ENCODE results near the gene EGFL7. TPM values are rescaled to one million over a fixed set of nuclear protein-coding genes. Genes with fewer than 3 reads are reported as not detected.

Gene EGFL7
- polyA plus RNA-seq, 3 donors, result 43.8 to 79.8 (median 74.3) TPM

DNA sequence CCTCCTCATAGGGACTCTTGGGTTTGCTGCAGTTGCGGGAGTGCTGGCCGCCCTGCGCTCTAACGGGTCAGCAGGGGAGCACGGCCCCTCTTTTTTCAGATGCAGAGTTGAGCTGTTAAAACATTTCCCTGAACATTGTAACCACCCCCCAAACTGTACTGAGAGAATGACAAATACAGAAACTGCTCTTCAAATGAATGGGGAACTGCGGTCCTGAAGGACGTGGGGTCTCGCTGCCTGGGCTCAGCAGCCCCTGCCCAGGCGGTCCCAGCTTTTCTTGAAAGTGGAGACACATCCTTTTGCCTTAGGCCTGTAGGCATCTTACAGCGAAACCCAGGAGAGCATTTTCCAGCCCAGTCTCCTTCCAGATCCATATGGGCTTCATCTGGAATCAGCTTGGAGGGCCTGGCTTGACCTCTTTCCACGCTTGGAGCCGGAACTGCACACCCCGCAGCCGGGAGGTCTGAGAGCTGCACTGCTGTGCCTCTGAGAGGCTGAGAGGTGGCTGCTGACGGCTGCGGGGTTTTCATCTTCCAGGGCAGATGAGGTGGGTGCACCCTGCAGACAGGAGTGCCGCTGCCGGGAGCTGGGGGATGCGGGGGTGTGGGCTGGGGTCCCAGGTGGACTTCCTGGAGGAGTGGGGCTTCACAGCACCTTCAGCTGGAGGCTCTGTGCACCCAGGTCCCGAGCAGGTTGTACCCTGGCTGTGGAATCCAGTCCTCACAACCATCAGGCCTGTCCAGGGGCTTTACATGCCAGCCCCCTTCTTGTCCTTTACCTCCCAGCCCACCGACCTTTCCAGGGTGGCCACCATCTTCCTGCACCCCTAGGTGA, 25.8 kb downstream of the EGFL7 start:
- DNase-seq (ENCODE audit: extremely low read depth in 1 of 11, low read depth in 9 of 11, low spot score in 4 of 11), result no peak

DNA sequence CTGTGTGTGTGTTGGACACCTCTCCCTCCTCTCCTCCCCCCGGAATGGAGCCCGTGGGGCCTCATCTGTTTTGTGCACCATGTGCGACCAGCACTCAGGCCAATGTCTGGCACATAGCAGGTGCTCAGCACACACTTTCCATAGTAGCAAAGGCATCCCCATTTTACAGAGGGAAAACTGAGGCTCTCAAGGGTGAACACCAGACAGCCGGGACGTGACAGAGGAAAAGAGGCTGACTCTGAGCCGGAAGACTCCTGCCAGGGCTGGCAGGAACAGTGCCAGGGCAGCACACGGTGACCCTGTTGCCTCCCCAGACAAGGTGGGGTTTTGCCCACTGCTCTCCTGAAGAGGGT, 26.4 kb downstream of the EGFL7 start:
- no peak for DNase-seq (ENCODE audit: extremely low read depth in 1 of 11, low read depth in 9 of 11, low spot score in 4 of 11)

DNA sequence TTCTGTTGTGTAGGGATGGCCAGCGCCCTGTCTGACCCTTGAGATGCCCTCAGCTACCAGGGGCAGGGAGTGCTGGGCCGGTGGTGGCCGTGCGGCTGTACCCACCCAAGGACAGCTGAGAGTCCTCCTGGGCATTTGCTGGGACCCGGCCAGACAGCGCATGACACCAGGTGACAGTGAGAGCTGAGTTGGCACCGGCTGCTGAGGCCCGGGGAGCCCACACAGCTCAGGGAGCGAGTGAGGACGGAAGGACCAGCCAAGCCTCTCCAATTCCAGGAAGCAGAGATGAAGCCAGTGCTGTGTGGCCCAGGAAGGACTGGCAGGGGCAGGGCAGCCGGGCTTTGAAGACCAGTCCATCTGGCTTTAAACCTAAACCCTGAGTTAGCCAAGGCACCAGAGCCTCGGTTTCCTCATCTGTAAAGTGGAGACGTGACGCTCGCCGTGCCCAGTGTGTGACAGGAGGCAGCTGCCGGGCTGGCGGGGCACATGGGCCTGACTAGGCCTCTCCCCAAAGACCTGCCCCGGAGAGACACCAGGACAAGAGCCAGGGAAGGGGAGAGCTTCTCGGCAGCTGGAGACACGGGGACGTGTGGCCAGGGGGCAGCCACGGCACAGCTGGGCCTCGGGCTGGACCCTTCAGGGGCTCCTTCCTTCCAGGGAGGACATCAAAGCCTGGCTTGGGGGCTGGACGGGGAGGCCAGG, 27.5 kb downstream of the EGFL7 start:
- no peak for DNase-seq (ENCODE audit: extremely low read depth in 1 of 11, low read depth in 9 of 11, low spot score in 4 of 11)

DNA sequence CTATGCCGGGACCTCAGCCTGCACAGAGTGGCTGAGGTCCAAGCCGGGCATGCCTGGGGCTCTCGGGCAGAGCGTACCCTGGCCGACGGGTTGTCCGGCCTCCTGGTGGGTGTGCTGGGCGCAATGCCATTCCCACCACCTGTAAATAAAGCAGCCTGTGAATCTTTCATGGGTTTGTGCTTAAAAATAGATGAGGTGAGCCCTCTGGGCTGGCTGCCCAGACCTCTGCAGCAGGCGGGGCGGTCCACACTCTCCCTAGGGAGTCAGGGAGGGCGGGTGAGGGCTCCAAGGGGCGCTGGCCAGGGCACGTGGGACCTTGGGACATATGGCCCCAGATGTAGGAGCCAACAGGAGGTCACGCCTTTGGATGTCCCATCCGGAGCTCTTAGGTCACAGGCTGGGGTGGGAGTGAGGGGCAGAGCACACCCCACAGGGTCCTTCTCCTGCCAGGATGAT, 28.1 kb downstream of the EGFL7 start:
- no peak for DNase-seq (ENCODE audit: extremely low read depth in 1 of 11, low read depth in 9 of 11, low spot score in 4 of 11)

DNA sequence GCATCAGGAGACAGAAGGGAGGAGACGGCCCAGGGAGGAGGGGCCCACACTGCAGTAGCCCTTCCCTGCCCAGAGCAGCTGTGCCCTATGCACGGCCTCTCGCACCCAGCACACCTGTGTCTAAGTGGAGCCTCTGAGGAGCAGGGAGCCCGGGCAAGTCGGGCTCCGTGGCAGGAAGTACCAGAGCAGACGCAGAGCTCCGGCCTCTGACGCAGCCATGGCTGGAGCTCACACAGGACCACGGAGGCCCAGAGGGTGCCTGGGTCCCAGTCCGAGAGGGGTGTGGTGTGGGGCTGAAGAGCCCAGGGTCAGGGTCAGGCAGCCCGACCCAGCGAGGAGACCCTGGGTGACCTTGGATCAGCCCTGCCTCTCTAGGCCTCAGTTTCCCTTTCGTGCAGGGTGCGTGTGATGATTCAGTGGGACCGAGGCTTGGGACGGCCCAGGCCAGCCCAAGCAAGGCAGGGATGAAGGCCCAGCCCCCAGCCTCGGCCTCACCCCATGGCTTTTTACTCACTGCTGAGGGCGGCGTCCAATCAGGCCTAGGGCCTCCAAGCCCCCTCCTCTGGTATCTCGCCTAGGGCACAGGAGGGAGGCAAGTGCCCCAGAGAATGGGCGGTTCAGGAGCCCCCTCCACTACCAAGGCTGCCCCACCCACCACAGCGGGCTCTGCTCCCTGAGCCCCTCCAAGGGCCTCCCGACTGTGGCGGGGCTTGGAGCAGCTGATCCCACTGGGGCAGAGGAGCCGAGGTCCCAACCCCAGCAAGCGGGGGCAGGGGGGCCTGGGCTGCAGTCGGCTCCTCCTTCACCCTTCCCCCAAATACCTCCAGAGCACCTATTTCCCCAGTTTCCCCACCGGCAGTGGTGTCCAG, 28.8 kb downstream of the EGFL7 start:
- DNase-seq (ENCODE audit: extremely low read depth in 1 of 11, low read depth in 9 of 11, low spot score in 4 of 11), result no peak

DNA sequence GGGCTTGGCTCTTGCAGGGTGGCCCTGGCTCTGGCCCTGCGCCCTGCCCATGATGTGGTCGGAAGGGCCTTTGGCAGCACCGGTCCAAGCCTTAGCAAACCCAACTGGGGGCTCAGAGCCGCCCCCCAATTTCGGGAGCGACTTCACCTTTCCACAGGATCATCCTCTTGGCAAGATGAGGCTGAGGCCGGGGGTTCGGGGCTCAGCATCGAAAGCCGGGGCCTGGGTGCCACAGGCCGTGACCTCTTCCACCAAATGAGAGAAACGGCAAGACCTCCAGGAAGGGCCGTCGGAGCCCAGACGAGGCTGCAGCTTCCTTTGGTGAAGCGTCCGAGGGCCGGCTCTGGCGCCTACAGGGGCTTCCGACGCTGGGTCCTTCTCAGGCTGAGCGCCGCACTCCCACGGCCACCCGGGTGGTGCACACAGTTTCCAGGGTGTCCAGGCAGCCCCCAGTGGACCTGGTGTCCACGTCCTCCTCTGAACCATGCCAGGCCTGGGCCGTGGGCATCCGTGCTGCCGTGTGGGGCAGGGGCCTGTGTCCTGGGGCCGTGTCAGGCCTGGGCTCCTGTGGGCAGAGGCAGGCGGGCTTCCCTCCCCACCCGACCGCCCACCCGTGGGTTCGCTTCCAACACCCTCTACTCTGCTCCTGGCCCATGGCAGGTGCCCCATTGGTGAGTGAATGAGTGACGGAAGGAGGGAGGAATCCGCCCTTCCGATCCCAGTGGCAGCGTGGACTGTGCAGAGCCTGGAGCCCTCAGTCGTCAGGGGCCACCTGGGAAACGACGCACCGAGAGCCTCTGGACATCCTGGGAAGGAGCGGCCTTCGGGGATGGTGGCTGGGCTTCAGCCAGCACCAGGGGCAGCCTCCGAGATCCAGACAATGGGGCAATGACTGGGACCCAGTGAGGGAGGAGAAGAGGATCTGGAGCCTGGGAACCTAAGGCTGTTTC, 29.7 kb downstream of the EGFL7 start:
- no peak for DNase-seq (ENCODE audit: extremely low read depth in 1 of 11, low read depth in 9 of 11, low spot score in 4 of 11)

DNA sequence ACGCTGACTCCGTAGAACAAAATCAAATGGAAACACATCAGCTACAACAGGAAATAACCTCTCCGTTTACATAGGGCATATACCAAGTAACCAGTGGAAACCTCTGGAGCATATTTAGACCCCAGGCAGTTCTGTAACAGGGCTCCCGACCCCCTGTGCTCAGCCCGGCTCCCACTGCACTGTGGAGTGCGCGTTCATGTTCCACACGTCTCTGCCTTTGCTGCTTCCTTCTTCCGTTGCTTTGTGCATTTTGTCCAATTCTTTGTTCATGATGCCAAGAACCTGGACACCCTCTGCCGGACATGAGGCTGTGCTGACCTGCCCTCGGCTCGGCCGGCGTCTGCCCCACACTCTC, 30.4 kb downstream of the EGFL7 start:
- no peak for DNase-seq (ENCODE audit: extremely low read depth in 1 of 11, low read depth in 9 of 11, low spot score in 4 of 11)

DNA sequence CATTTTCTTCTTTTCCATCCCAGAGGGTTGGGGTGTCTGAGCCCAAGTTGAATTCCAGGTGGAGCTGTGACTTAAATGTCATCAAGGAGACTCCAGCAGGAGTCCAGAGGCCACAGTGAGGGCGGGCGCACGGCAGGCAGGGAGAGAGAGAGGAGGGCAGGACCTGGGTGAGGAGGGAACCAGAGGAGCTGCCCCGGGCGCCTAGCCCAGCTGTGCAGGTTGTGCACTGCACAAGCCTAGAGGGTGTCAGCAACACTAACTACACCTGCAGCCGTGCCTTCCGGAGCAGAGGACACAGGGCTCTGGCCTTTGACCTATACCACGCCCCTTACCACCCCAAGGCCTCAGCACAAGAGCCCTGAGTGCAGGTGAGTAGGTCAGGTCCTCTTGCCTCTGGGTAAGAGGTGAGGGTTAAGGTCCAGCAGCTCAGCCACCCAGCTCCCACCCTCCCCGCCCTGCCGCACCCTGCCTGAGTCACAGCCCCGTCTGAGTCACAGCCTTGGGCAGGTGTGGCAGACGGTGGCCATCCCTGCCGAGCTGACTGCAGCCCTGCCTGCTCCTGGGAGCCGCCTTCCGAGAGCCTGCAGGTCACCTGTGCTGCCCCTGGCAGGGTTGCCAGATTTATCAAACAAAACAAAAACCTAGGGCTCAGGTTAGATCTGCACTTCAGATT, 30.9 kb downstream of the EGFL7 start:
- DNase-seq (ENCODE audit: extremely low read depth in 1 of 11, low read depth in 9 of 11, low spot score in 4 of 11), result no peak

DNA sequence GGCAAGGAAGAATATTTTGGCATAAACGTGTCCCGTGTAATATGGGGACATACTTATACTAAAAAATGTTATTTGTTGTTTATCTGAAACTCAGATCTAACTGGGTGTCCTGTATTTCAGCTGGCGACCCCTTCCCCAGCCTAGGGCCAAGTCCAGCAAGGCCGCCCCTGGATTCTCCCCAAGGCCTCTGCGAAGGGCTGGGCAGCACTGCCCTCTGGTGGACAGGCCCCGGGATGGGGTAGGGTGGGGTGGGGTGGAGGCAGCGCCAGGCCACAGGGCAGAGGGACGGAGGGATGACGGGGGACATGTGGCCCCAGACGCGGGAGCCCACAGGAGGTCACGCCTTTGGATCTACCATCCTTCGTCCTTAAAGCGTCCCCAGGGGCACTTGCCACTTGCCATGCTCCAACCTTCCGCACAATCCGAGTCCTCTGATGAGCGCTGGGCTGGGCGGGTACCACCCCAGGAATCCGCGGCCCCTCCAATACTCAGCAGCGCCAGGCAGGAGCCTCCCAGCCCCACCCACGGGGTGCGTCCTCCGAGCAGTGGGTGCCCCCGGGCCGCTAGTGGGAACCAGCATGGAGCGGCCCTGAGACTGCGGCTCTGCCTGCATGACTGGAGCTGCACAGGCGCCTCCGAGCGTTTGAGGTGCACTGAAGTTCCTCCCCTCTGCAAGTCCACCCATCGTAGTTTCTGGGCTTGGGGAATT, 31.6 kb downstream of the EGFL7 start:
- DNase-seq (ENCODE audit: extremely low read depth in 1 of 11, low read depth in 9 of 11, low spot score in 4 of 11), result no peak

DNA sequence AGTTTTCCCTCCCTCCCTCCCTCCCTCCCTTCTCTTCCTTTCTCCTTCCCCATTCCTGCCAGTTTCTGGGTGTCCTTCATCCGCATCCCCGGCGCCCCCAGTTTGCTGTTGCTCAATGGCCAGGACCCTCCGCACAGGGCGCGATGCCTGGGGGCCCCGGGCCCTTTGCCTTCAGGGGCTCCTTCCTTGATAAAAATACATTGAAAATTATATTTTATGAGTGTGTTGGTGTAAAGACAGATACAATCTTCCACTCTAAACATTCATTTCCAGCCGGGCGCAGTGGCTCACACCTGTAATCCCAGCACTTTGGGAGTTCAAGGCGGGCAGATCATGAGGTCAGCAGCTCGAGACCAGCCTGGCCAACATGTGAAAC, 32.1 kb downstream of the EGFL7 start:
- no peak for DNase-seq (ENCODE audit: extremely low read depth in 1 of 11, low read depth in 9 of 11, low spot score in 4 of 11)

DNA sequence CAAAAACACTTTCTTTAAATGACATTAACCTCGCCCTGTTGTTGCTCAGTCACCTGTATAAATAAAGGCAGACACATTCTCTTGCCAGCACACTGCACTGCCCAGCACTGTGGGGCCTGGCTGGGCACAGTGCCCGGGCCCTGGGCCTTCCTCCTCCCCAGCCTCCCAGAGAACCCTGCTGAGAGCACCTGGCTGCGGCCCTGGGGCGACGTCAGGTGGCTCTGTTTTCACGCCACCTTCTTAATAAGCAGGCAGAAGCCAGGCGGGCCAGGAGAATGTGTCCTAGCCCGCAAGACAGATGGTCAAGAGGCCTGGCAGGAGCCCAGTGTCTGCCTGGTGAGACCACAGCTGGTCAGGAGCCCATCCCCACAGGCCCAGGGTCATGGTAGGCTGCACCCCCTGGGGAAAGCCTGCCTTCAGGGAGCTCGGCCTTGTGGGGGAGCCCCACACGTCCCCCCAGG, 32.7 kb downstream of the EGFL7 start:
- DNase-seq (ENCODE audit: extremely low read depth in 1 of 11, low read depth in 9 of 11, low spot score in 4 of 11), result no peak

DNA sequence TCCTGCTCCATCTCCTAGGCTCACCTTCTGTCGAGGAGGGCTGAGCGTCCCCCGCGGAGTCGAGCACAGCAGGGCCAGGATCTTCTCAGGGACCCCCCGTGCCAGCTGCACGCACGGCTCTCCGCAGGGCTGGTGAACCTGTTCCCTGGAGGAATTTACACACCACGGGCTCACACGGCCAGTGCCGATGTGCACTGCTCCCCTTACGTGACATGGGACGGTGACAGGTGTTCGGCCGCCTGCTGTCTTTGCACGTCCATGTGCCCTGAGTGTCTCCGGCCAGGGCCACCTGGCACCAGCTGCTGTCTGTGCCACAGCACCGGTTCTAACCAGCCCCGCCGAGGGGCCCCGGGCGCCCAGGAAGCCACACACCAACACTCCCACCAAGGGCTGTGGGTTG, 33.2 kb downstream of the EGFL7 start:
- no peak for DNase-seq (ENCODE audit: extremely low read depth in 1 of 11, low read depth in 9 of 11, low spot score in 4 of 11)

DNA sequence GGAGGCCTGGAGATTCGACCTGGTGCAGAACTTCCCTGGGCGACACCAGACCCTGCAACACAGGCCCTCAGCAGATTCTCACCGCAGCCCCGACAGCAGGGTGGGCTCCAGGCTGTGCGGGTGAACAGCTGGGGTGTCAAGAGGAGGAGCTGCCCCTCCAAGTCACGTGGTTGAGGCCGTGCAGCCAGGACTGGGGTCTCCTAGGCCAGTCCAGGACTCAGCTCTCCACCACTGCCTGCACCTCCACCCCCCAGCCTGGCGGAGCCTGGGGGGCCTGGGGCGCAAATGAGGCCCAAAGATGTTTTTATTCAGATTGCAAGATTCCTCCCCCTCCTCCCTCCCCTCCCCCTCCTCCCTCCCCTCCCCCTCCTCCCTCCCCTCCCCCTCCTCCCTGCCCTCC, 33.8 kb downstream of the EGFL7 start:
- DNase-seq (ENCODE audit: extremely low read depth in 1 of 11, low read depth in 9 of 11, low spot score in 4 of 11), result no peak

DNA sequence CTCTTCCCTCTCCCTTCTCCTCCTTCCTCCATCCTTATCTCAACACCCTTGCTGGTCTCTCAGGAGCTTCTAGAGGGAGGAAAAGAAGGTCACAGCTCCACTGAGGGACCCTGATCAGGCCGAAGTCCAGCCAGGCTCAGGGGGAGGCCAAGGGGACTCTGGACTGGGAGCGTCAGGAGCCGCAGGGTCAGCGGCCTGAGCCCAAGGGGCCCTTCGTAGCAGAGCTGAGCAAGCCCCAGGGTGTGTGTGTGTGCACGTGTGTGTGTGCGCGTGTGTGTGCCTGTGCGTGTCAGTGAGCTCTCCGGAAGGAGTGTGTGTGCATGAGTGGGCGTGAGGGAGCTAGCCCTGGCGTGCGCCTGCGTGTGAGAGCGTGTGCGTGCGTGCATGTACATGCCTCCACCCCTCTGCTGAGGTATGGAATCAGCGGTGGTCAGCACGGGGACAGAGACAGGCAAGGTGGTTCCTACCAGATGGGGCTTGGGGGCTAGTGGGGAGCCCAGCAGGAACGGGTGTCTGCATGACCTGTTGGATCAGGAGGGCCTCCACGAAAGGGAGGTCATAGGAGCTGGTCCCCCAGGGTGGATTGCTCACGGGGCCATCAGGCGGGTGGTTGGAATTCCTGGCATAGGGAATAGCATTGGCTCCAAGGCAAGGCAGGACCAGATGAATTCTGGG, 34.6 kb downstream of the EGFL7 start:
- DNase-seq (ENCODE audit: extremely low read depth in 1 of 11, low read depth in 9 of 11, low spot score in 4 of 11), result no peak

DNA sequence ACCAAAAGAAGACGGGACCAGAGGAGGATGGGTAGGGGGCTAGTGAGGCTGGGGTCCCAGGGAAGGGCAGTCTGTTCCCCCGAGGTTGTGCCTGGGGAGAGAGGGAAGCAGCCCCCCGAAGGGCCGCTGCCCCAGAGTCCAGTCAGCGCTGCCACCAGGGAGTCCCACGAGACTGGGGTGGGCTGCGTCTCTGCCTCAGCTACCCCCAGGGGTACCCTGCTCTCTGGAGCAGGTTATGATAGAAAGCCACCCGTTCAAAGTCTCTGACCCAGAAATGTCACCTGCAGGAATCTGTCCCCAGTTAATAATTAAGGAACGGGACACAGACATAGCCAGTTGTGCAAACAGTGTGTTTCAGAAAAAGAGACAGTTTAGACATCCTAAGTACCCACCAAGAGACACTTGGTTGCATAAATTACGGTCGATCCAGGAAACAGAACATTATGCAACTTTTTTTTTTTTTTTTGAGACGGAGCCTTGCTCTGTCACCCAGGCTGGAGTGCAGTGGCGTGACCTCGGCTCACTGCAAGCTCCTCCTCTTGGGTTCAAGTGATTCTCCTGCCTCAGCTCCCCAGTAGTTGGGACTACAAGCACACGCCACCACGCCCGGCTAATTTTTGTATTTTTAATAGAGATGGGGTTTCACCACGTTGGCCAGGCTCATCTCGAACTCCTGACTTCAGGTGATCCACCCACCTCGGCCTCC, 35.3 kb downstream of the EGFL7 start:
- no peak for DNase-seq (ENCODE audit: extremely low read depth in 1 of 11, low read depth in 9 of 11, low spot score in 4 of 11)

DNA sequence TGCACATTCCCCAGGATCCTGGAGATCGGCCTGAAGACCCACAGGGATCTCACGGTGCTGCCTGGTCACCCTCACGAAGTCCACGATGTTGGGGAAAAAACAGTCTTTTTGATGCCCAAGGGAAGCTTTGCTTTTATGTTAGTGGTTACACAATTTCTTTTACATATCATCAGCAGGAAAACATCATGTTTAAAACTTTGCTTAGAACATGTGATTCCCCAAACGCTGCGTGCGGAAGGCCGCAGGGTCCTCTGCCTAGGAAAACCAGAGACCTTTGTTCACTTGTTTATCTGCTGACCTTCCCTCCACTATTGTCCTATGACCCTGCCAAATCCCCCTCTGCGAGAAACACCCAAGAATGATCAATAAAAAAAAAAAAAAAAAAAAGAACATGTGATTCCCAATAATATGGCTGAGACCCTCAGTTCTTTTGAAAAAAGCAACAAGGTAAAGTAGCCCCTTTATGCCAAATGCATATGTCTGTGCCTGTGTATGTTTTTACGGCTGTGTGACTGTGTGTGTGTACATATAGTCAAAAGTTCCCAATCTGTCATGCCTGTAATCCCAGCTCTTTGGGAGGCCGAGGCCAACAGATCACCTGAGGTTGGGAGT, 36.0 kb downstream of the EGFL7 start:
- no peak for DNase-seq (ENCODE audit: extremely low read depth in 1 of 11, low read depth in 9 of 11, low spot score in 4 of 11)
